SK-N-SH (cell line): ENCODE results near the gene CBY2.

Source experiments
- CTCF ChIP-seq: fragments of 200-600 bp; sonication (generic); IDR thresholded peaks from 2 replicates; pipeline ENCODE4 v1.6.1; 2017; ENCODE audit warnings: antibody characterized with exemption, mild to moderate bottlenecking, moderate library complexity
- GABPA ChIP-seq: IDR thresholded peaks from 2 replicates; pipeline ENCODE4 v1.4.0; 2012; ENCODE audit warnings: low read depth, mild to moderate bottlenecking
- POLR2AphosphoS5 ChIP-seq: IDR thresholded peaks from 2 replicates; pipeline ENCODE4 v1.6.1; 2012; ENCODE audit warnings: low read depth, low read length
- RFX5 ChIP-seq: IDR thresholded peaks from 2 replicates; pipeline ENCODE4 v1.6.1; 2012; ENCODE audit warnings: mild to moderate bottlenecking, improper control_type of control experiment, low read length
- SMC3 ChIP-seq: IDR thresholded peaks from 2 replicates; pipeline ENCODE4 v1.6.1; 2012; ENCODE audit warnings: low read depth, low read length, improper control_type of control experiment
- TAF1 ChIP-seq: IDR thresholded peaks from 2 replicates; pipeline ENCODE4 v1.6.1; 2012; ENCODE audit warnings: low read depth, mild to moderate bottlenecking, low read length, moderate library complexity, borderline replicate concordance
- USF2 ChIP-seq: fragments of 150-350 bp; IDR thresholded peaks from 2 replicates; pipeline ENCODE4 v1.6.1; 2017; ENCODE audit warnings: antibody characterized with exemption, low read length, low read depth, borderline replicate concordance

GRCh38 chr13:45750566-45750965, 48.4 kb downstream of the CBY2 start:
- TF ChIP-seq SMC3 (no peak), CTCF (no peak), POLR2AphosphoS5 (no peak), USF2 (no peak), TAF1 (no peak), GABPA (no peak), RFX5 (no peak)
